H1 (cell line): Measurements from ENCODE around the gene GTF2A2. TPM values are rescaled to one million over a fixed set of nuclear protein-coding genes. Genes with fewer than 3 reads are reported as not detected.

Experiments
- CTCF ChIA-PET: fragments of 300-600 bp; sonication (Branson Sonifier 250); formaldehyde crosslinking; loops from one replicate; lab custom pipeline; 2021; ENCODE audit not compliant: partially characterized antibody; lab: Charles Lee
- POLR2A ChIA-PET: fragments of 300-600 bp; sonication (Branson Sonifier 250); formaldehyde crosslinking; loops from one replicate; lab custom pipeline; 2021; ENCODE audit warnings: inconsistent platforms; ENCODE audit not compliant: partially characterized antibody; lab: Charles Lee
- DNase-seq, 2 experiments: peaks; one replicate each; pipeline versions ENCODE4 v3.0.0 to v3.0.0-alpha.2; 2010 to 2022; ENCODE audit warnings: low spot score in 2 of 2, low read depth in 1 of 2, mixed read lengths in 1 of 2
- FAIRE-seq: peaks from 2 replicates; lab custom pipeline; 2011; peaks lifted over from hg19 to GRCh38; lab: Jason Lieb, UNC
- H2AFZ ChIP-seq: 2 replicates; pipeline ENCODE4 v1.8.1; 2012; ENCODE audit warnings: low read length, inconsistent platforms
- H2AK5ac ChIP-seq: 2 replicates; pipeline ENCODE4 v1.6.1; 2013; ENCODE audit warnings: low read depth, low read length
- H2BK120ac ChIP-seq: replicated peaks from 2 replicates; pipeline ENCODE3; 2013; ENCODE audit warnings: low read depth, low read length, inconsistent platforms
- H2BK12ac ChIP-seq: 2 replicates; pipeline ENCODE4 v1.6.1; 2013; ENCODE audit warnings: low read depth, low read length
- H2BK15ac ChIP-seq: 2 replicates; pipeline ENCODE4 v1.6.1; 2013; ENCODE audit warnings: low read length
- H2BK20ac ChIP-seq: 2 replicates; pipeline ENCODE4 v1.6.1; 2013; ENCODE audit warnings: low read length
- H2BK5ac ChIP-seq: 2 replicates; pipeline ENCODE4 v1.6.1; 2013; ENCODE audit warnings: low read depth, low read length
- H3K14ac ChIP-seq: 2 replicates; pipeline ENCODE4 v1.6.1; 2013; ENCODE audit warnings: inconsistent platforms; ENCODE audit not compliant: insufficient read length
- H3K18ac ChIP-seq: 2 replicates; pipeline ENCODE4 v1.6.1; 2013; ENCODE audit warnings: low read length; ENCODE audit errors: extremely low read depth
- H3K23ac ChIP-seq: 2 replicates; pipeline ENCODE4 v1.6.1; 2013; ENCODE audit warnings: inconsistent platforms; ENCODE audit not compliant: insufficient read length
- H3K23me2 ChIP-seq: 2 replicates; pipeline ENCODE4 v1.6.1; 2013; ENCODE audit warnings: low read depth, low read length
- H3K27ac ChIP-seq: 2 replicates; pipeline ENCODE4 v1.6.1; 2011; ENCODE audit warnings: low read depth, low read length, inconsistent platforms
- H3K27me3 ChIP-seq, 4 experiments: replicated peaks in 1 of 4; 1 replicate in 1 of 4; 2 replicates in 3 of 4; pipeline versions ENCODE4 v1.6.1 to v1.8.1; 2011 to 2013; ENCODE audit warnings: low read length in 3 of 4, mild to moderate bottlenecking in 3 of 4, inconsistent platforms in 2 of 4, mixed read lengths in 2 of 4, moderate library complexity in 1 of 4; ENCODE audit not compliant: control insufficient read depth in 3 of 4, insufficient read depth in 3 of 4; ENCODE audit errors: extremely low read depth in 1 of 4
- H3K36me3 ChIP-seq, 4 experiments: 2 replicates each; pipeline versions ENCODE4 v1.6.1 to v1.8.1; 2011 to 2013; ENCODE audit warnings: mild to moderate bottlenecking in 4 of 4, low read length in 3 of 4, moderate library complexity in 2 of 4, control low read depth in 1 of 4, inconsistent platforms in 1 of 4; ENCODE audit not compliant: insufficient read depth in 4 of 4, control insufficient read depth in 2 of 4
- H3K4ac ChIP-seq: replicated peaks from 2 replicates; pipeline ENCODE3; 2013; ENCODE audit warnings: low read length, low read depth, mixed read lengths, inconsistent platforms; ENCODE audit not compliant: insufficient read length
- H3K4me1 ChIP-seq, 4 experiments: replicated peaks in 1 of 4; 1 replicate in 1 of 4; 2 replicates in 3 of 4; pipeline versions ENCODE4 v1.6.1 to v1.8.1; 2011 to 2013; ENCODE audit warnings: low read length in 3 of 4, inconsistent platforms in 2 of 4, mixed read lengths in 1 of 4; ENCODE audit not compliant: insufficient read depth in 4 of 4, control insufficient read depth in 3 of 4
- H3K4me2 ChIP-seq, 2 experiments: 2 replicates each; pipeline versions ENCODE4 v1.6.1 to v1.8.1; 2011 to 2013; ENCODE audit warnings: low read depth in 2 of 2, low read length in 2 of 2, control low read depth in 1 of 2, inconsistent platforms in 1 of 2, mild to moderate bottlenecking in 1 of 2; ENCODE audit not compliant: insufficient read depth in 1 of 2
- H3K4me3 ChIP-seq, 4 experiments: fragments of 200-600, 300-600 bp in 1 of 4; sonication (generic), shearing (Covaris generic), sonication (Bioruptor Twin) in 1 of 4; 2 replicates each; pipeline versions ENCODE4 v1.5.1 to v1.8.1; 2011 to 2016; ENCODE audit warnings: low read length in 4 of 4, low read depth in 3 of 4, control low read depth in 2 of 4, inconsistent platforms in 2 of 4, mild to moderate bottlenecking in 2 of 4, mixed read lengths in 1 of 4, moderate library complexity in 1 of 4; ENCODE audit not compliant: insufficient read depth in 2 of 4; ENCODE audit errors: extremely low read depth in 1 of 4
- H3K56ac ChIP-seq: replicated peaks from 2 replicates; pipeline ENCODE3; 2013; ENCODE audit warnings: low read depth, mild to moderate bottlenecking, mixed read lengths, low read length, inconsistent platforms; ENCODE audit not compliant: insufficient read length
- H3K79me1 ChIP-seq: 2 replicates; pipeline ENCODE4 v1.6.1; 2013; ENCODE audit warnings: low read depth, low read length, control low read depth
- H3K79me2 ChIP-seq, 2 experiments: 2 replicates each; pipeline versions ENCODE4 v1.6.1 to v1.8.1; 2012 to 2013; ENCODE audit warnings: low read length in 2 of 2, mild to moderate bottlenecking in 2 of 2, inconsistent platforms in 1 of 2; ENCODE audit not compliant: insufficient read depth in 2 of 2, control insufficient read depth in 1 of 2
- H3K9ac ChIP-seq, 4 experiments: replicated peaks in 1 of 4; 1 replicate in 1 of 4; 2 replicates in 3 of 4; pipeline versions ENCODE4 v1.6.1 to v1.8.1; 2011 to 2013; ENCODE audit warnings: low read depth in 3 of 4, low read length in 3 of 4, control low read depth in 2 of 4, mild to moderate bottlenecking in 2 of 4, moderate library complexity in 2 of 4, inconsistent platforms in 1 of 4; ENCODE audit errors: extremely low read depth in 1 of 4
- H3K9me3 ChIP-seq, 2 experiments: 2 replicates each; pipeline versions ENCODE4 v1.6.1 to v1.8.1; 2012 to 2013; ENCODE audit warnings: mild to moderate bottlenecking in 2 of 2, moderate library complexity in 2 of 2, control low read depth in 1 of 2, inconsistent platforms in 1 of 2, low read depth in 1 of 2, low read length in 1 of 2, mixed read lengths in 1 of 2; ENCODE audit not compliant: insufficient read depth in 2 of 2
- H4K20me1 ChIP-seq, 2 experiments: replicated peaks in 1 of 2; 2 replicates each; pipeline versions ENCODE3 to v1.8.1; 2011 to 2013; ENCODE audit warnings: inconsistent platforms in 2 of 2, low read length in 2 of 2, mild to moderate bottlenecking in 1 of 2; ENCODE audit not compliant: insufficient read depth in 2 of 2, control insufficient read depth in 1 of 2
- H4K5ac ChIP-seq: 2 replicates; pipeline ENCODE4 v1.6.1; 2013; ENCODE audit warnings: low read length, low read depth, mixed read lengths, inconsistent platforms; ENCODE audit not compliant: insufficient read length
- H4K8ac ChIP-seq: 2 replicates; pipeline ENCODE4 v1.8.0; 2013; ENCODE audit warnings: mild to moderate bottlenecking, moderate library complexity, low read length, inconsistent platforms; ENCODE audit not compliant: insufficient read depth; ENCODE audit errors: extremely low read depth
- H4K91ac ChIP-seq: replicated peaks from 2 replicates; pipeline ENCODE3; 2013; ENCODE audit warnings: low read length, mixed read lengths, inconsistent platforms; ENCODE audit not compliant: insufficient read length
- ASH2L ChIP-seq: fragments of 200-600, 300-600 bp; sonication (generic); IDR thresholded peaks from one replicate; pipeline ENCODE4 v1.7.1; 2017; ENCODE audit warnings: low read length
- FOSL1 ChIP-seq: IDR thresholded peaks from 2 replicates; pipeline ENCODE4 v1.6.1; 2011; ENCODE audit warnings: mild to moderate bottlenecking, low read depth, low read length, moderate library complexity; ENCODE audit not compliant: insufficient read depth
- GTF2F1 ChIP-seq: IDR thresholded peaks from 2 replicates; pipeline ENCODE4 v1.6.1; 2012; ENCODE audit warnings: low read depth, low read length, improper control_type of control experiment, borderline replicate concordance
- NANOG ChIP-seq: IDR thresholded peaks from 2 replicates; pipeline ENCODE4 v1.6.1; 2011; ENCODE audit warnings: low read length, low read depth, mild to moderate bottlenecking, inconsistent platforms; ENCODE audit not compliant: insufficient read depth, poor library complexity, severe bottlenecking
- POLR2AphosphoS5 ChIP-seq: IDR thresholded peaks from 2 replicates; pipeline ENCODE4 v1.6.1; 2011; ENCODE audit warnings: low read depth, low read length
- SP2 ChIP-seq: IDR thresholded peaks from 2 replicates; pipeline ENCODE4 v1.6.1; 2012; ENCODE audit warnings: mild to moderate bottlenecking, low read length, inconsistent platforms
- SP4 ChIP-seq: IDR thresholded peaks from 2 replicates; pipeline ENCODE4 v1.6.1; 2012; ENCODE audit warnings: low read length, inconsistent platforms
- SRF ChIP-seq: IDR thresholded peaks from 2 replicates; pipeline ENCODE4 v1.6.1; 2011; ENCODE audit warnings: mild to moderate bottlenecking, low read depth, low read length, moderate library complexity
- USF2 ChIP-seq: IDR thresholded peaks from 2 replicates; pipeline ENCODE4 v1.6.1; 2011; ENCODE audit warnings: low read length, improper control_type of control experiment
- WGBS, 2 experiments: shearing (Covaris generic) in 1 of 2; methylation state at CpG; one replicate each; pipeline versions ENCODE4 v1.1.6 to v1.1.7; 2013 to 2015; ENCODE audit warnings: low lambda C conversion rate in 2 of 2, mixed read lengths in 2 of 2, inconsistent platforms in 1 of 2, low coverage in 1 of 2, missing lambda C conversion rate in 1 of 2; ENCODE audit not compliant: insufficient replicate concordance in 2 of 2, insufficient coverage in 1 of 2, insufficient read length in 1 of 2; ENCODE audit errors: extremely low coverage in 1 of 2, missing lambda C conversion rate in 1 of 2; 5-methylcytosine and 5-hydroxymethylcytosine counted together
- polyA plus RNA-seq, 7 experiments: library from polyadenylated mRNA; depleted of rRNA in 3 of 7; stranded (reverse) in 5 of 7; unstranded in 2 of 7; fragments of >200 nt in 5 of 7; fragments of 200-250 nt in 2 of 7; gene quantifications; 1 replicate in 5 of 7; 2 replicates in 1 of 7; 4 replicates in 1 of 7; pipeline versions ENCODE4 v1.2.1 to v1.2.3, GENCODE V29; 2011 to 2013; ENCODE audit warnings: missing spikeins in 2 of 7, mixed read lengths in 2 of 7
- total RNA-seq: library from RNA; stranded (reverse); fragmentation: NEBNext Ultra II Directional; extraction: Animal tissue kit (Norgen Biotek cat#: 25700); gene quantifications from 2 replicates; pipeline ENCODE4 v1.2.1, GENCODE V29; 2021
- TF ChIP-seq, protein P1 (sequence below): IDR thresholded peaks from 2 replicates; pipeline ENCODE4 v1.6.1; 2011; ENCODE audit warnings: low read depth, mild to moderate bottlenecking, low read length; ENCODE audit not compliant: insufficient read depth

The GTF2A2 gene
- total and polyA plus RNA-seq, 2 of the 8 experiments (the other 6 are each of a cell fraction or from before 2014, with no cell fraction given) = 52.2 to 161 TPM

GRCh38 chr15:59654046-59654445 lies 3.3 kb downstream of the GTF2A2 start:
- ChIA-PET CTCF (interaction anchor here (1.3 to 2.2 kb wide), 3 partner anchors 12 to 125 kb away, joined by 3 to 6 read pairs (median 4); no protein-coding TSS in a partner anchor), POLR2A (no interaction called here)
- Histone ChIP-seq H3K56ac (no peak overlapping the region), H3K4me3 (no peak overlapping the region), H2BK5ac (no peak overlapping the region), H2AFZ (no peak overlapping the region), H3K79me2 (peaks cover 24 to 56% of the 10 kb centered on the region in 2 experiments), H4K5ac (no peak overlapping the region), H3K27me3 (no peaks in the 10 kb centered on the region), H3K27ac (no peak overlapping the region), H3K4ac (no peak overlapping the region), H2BK20ac (no peak overlapping the region), H3K9me3 (peaks cover 0 to 3% of the 10 kb centered on the region in 2 experiments; a peak in 1 of 4 replicates), H3K9ac (no peak overlapping the region), H3K23ac (no peak overlapping the region), H4K20me1 (peaks cover 3 to 4% of the 10 kb centered on the region in 2 experiments), H4K8ac (no peak overlapping the region), H3K14ac (no peak overlapping the region), H3K79me1 (peaks cover 17% of the 10 kb centered on the region), H3K23me2 (peaks cover 5% of the 10 kb centered on the region), H2AK5ac (no peak overlapping the region), H3K36me3 (peaks cover 5 to 47% (median 20%) of the 10 kb centered on the region in 4 experiments; a peak in 6 of 8 replicates), H3K4me2 (no peak overlapping the region), H4K91ac (no peak overlapping the region), H3K18ac (no peak overlapping the region), H2BK15ac (no peak overlapping the region), H2BK12ac (no peak overlapping the region), H3K4me1 (peaks cover 0 to 7% (median 0%) of the 10 kb centered on the region in 4 experiments; a peak in 1 of 7 replicates), H2BK120ac (no peak overlapping the region)
- TF ChIP-seq SP4 = no peak
- no peak for TF ChIP-seq USF2
- no peak for TF ChIP-seq NANOG
- TF ChIP-seq, protein P1, sequence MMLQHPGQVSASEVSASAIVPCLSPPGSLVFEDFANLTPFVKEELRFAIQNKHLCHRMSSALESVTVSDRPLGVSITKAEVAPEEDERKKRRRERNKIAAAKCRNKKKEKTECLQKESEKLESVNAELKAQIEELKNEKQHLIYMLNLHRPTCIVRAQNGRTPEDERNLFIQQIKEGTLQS = no peak
- no peak for TF ChIP-seq POLR2AphosphoS5
- TF ChIP-seq SRF = no peak
- TF ChIP-seq ASH2L = no peak
- TF ChIP-seq SP2 = no peak
- no peak for TF ChIP-seq GTF2F1
- no peak for TF ChIP-seq FOSL1
- DNase-seq (no peak), FAIRE-seq (no peak)
- WGBS, 2 experiments = 100% methylated on average over 1 of the region's 1 CpG; no CpG with 5 or more reads in 1 of the 2 experiments
